Activated CD8-positive, alpha-beta memory T cell treated with anti-CD3 and anti-CD28 coated beads for 24 hours (primary cell): ENCODE data around the gene TLR9.
"Not testable (repeated sequence)": the region's sequence is repeated elsewhere in the genome, so short reads cannot be mapped to it uniquely, and the experiment has no call there.

Experiments used
- DNase-seq: peaks from one replicate; pipeline ENCODE4 v3.0.0-alpha.2; 2020

Gene TLR9

DNA sequence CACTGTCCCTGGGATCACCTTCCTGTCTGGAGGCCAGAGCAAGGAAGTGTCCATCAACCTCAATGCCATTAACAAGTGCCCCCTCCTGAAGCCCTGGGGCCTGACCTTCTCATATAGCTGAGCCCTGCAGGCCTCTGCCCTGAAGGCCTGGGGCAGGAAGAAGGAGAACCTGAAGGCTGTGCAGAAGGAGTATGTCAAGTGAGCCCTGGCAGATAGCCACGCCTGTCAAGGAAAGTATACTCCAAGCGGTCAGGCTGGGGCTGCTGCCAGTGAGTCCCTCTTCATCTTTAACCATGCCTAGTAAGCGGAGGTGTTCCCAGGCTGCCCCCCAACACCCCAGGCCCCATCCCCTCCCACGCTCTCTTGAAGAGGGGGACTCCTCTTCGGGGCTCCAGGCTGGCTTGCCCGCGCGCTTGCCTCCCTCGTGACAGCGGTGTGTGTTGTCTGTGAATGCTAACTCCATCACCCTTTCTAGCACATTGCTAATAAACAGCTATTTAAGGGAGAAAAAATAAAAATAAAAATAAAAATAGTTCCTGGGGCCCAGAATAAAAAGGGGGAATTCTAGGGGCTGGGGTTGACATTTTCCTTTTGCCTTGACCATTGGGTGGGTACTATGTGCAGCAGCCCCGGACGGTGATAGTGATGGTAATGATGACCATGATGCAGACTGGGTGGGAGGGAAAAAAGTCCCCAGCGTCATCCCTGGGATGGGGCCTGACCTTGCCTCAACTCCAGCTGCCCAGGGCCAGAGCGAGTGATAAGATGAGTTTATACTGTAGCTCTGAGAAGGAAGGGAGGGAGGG lies 30.8 kb downstream of the TLR9 start:
- DNase-seq, result no peak

DNA sequence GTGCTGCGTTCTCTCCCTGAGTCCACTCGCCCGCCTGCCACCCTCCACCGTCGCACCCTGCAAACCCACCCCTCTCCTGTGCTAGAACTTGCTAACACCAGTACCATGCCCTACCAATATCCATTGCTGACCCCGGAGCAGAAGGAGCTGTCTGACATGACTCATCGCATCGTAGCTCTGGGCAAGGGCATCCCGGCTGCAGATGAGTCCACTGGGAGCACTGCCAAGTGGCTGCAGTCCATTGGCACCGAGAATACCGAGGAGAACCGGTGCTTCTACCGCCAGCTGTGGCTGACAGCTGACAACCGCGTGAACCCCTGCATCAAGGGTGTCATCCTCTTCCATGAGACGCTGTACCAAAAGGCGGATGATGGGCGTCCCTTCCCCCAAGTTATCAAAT lies 32.4 kb downstream of the TLR9 start:
- no peak for DNase-seq

DNA sequence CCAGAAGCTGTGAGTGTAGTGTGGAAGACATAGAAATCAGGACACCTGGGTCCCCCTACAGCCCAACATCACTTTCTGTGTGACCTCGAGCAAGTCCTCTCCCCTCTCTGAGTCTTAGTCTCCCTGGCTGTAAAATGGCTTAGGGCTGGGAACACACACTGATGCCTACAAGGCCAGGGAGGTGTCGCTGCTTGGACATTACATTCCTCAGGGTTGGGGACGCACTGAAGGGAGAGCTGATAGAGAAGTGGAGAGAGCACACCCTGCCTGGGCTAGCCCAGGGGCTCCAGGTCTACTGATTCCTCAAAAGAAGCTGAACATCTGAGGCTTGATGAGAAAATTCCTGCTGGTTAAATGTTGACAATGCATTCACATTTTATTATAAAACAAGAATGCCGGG lies 33.8 kb downstream of the TLR9 start:
- DNase-seq, result no peak

DNA sequence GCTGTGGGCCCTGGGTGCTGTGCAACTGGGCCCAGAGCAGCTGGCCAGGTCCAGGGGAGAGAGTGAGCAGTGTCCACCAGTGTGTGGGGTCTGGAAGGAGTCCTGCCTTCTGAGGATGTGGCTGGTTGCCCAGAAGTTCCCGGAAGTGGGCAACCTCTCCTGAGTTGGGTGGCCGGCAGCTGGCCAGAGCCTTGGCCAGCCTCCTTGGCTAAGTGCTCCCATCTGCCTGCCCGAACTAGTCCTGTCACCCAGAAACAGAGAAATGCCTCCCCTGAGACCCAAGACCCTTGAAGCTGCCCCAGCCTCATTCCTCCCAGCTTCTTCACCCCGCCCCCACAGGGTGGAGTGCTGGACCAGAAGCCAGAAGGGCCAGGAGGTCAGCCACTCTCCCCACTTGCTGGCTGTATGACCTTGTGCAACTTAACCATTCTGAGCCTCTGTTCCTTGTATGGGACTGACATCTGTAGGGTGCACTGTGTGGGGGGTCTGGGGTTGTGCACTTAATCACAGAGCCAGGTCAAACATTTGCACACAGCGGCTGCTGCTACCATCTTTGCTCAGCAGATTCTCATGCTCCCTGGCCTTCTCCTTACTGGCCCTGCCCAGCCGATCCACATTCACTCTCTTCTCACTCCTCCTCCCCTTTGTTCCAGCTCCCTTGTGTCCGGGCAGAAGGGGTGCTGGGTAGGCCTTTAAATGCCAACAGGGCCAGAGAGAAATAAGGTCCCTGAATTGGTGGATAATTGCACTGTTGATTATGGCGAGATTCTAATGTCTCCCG lies 35.0 kb downstream of the TLR9 start:
- no peak for DNase-seq

DNA sequence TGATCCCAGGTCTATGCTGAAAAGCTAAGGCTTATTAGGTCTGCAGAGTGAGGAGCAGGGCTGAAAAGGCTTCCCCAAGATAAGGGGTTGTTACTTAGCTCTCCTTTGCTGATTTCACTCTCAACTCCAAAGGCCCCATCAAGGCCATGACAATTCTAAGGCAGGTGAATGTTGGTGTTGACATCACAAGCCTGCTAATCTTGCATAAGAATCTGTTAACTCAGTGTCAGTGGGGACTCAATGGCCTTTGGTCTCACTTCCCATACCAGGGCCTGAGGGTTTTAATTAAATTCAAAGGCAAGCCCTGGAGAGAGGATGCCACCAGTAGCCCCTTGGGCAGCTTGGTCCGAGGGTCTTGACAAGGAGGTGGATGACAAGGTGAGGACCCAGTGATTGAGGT lies 36.9 kb downstream of the TLR9 start:
- no peak for DNase-seq

DNA sequence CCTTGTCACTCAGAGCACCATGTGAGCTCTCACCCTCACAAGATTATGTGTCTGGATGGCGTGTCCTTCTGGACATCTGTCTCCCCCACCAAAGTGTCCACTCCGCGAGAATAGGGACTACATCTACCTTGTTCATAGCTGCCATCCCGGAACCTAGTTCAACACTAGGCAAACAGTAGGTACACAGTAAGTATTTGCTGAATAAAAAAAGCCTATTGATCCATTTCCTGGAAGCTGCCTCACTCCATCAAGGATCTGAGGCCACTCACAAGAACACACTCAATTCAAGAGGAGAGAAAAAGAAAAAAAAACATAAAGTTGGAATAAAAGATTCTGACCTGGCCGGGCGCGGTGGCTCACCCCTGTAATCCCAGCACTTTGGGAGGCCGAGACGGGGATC lies 38.7 kb downstream of the TLR9 start:
- no peak for DNase-seq

DNA sequence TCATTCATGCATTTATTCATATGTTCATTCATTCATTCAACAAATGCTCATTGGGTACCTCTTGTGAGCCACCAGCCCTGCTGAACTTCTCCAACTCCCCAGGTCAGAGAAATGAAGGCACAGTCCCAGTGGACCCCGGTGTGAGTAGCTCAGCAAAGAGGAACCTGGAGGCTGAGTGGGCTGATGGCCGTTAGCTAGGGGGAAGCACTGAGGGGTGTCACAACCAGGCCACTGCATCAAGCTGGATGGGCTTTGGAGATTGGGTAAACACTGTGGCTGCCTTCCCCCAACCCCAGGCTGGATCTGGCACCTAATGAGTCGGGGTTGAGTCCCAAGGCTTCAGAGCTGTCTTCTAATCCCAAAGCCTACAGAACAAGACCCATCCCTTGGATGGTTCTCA lies 39.6 kb downstream of the TLR9 start:
- DNase-seq, result no peak

DNA sequence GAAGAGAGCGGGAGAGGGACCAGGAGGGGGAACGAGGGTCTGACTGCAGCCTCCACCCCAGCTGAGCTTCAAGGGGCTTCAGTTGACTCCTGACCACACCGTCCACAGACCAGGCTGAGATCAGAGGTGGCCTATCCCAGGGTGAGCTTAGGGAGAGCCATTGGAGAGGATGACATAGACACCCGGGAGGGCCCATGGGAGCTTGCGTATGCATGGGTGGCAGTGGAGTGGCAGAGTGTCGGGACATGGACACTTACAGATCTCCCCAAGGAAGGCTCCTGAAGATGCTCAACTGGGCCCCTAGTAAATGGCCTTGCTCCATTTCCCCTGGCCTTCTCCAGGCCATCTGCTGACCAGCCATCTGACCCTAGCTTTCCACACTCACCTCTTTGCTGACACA lies 40.1 kb downstream of the TLR9 start:
- no peak for DNase-seq

DNA sequence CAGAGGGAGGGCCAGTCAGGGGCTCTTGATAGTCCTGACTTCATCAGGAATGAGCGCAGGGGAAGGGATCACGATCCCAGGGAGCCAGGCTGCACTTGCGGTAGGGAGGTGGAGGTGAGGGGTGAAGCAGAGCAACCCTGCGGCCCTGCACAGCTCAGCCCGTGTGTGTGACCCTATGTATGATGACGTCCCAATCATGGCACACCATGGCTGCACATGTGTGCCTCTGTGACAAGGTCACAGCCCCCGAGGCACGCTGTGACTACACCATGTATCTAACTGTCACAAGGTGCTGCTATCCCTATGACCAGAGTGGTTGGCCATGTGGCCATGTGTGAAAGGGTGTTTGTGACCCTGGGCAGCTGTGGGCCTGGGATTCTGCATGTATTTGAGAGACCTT lies 40.8 kb downstream of the TLR9 start:
- DNase-seq, result no peak

DNA sequence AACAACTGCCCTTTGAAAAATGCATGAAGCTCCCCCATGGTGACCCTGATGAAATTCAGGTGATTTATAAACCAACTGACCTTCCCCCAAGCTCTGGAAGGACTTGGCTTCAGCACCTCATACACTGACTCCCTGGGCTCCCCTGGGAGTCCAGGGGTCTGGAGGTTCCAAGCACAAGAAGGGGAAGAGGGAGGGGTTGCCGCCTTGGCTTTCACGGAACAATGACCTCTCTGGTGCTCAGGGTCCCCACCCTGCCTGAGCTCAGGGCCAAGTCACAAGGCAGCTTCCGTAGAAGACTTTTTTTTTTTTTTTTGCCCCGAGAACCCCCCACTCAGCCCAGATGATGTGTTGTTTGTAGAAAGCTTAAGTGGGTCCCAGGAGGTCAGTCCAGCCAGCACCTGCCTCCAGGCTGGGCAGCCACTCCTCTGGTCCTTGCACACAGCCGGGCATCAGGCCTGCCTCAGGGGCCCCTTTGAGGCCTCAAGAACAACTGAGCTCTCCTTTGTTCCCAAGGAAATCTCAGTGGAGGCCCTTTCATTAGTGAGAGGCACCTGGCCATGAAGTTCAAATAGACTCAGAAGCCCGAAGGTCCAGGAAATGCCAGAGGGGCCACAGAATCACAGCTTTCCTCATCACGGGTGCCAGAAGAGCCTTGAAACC lies 41.5 kb downstream of the TLR9 start:
- DNase-seq, result no peak

DNA sequence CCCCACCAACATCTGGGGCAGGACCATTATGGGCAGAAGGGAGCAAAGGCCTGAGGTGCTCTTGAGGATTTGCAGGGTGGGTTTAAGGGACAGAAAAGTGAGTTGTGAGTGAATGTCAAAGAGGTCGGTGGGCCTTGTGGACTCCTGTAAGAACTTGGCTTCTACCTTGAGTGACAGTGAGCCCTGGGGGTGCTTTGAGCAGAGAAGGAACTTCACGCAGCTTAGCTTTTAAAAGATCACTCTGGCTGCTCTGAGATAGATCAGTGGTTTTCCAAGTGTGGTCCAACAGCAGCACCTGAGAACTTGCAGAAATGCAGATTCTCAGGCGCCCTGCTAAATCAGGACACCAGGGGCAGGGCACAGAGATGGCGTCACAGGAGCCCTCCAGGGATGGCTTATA lies 42.8 kb downstream of the TLR9 start:
- no peak for DNase-seq

DNA sequence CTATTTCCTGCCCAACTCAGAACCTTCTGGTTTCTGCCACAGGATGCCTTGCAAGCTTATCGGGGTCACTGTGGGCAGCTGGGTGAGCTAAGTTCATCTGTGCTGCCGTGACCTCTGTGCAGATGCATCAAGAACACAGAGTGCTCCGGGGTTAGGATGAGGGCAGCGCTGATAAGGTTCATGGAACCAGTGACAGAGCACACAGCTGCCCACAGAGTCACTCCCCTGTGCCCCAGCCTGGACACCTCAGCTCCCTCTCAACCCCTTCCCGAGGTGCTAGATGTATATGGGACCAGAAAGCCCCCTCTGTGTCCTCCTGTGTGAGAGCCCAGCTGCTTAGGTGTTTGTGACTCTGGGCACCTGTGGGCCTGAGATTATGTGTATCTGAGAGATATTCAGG lies 43.2 kb downstream of the TLR9 start:
- DNase-seq, result no peak

DNA sequence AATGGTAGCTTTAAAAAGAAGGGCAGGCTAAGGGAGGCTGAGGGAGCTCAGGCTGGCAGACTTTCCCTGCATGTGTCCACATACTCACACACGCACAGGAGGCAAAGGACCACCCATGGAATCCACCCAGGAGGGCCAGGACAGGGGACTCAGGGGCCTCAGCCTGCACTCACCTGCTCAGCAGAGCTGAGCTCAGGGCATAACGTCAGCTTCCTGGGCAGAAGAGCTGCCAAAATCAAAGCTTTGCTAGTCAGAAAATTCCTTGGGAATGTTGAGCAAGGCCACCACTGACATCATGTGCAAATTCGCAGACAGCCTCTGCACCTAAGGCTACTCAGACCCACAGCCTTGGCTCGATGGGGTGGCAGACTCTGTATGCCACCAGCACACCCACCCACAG lies 43.9 kb downstream of the TLR9 start:
- DNase-seq, result no peak

DNA sequence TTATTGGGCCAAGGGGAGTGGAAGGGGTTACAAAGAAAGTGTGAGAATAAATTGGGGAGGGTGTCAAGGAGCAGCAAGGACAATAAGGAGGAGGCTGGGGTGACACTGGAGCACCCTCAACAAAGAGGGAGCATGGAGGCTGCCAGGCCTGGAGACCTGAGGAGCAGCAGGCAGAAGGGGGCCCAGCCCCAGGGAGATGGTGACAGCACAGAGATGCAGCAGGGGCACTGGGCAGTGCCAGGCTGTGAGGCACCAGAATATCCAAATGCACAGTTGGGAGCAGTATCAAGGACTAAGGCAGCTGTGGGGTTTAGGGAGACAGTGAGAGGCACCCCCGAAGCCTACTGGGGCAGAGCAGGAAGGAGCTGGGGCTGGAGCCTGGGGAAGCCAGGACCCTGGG lies 46.9 kb downstream of the TLR9 start:
- no peak for DNase-seq

DNA sequence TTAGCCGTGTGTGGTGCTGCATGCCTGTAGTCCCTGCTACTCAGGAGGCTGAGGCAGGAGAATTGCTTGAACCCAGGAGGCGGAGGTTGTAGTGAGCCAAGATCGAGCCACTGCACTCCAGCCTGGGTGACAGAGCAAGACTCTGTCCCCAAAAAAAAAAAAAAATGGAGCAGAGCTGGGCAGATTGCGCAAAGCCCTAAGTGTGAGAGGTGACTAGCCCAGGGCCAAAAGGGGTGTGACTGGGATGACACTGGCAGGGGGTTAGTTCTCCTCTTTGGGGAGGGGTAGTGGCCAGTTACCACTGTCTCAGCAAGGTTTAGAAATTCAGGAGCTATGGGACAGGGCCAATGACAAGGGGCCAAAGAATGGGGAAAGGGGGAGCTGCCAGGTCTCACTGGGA lies 47.3 kb downstream of the TLR9 start:
- not testable (repeated sequence) for DNase-seq

DNA sequence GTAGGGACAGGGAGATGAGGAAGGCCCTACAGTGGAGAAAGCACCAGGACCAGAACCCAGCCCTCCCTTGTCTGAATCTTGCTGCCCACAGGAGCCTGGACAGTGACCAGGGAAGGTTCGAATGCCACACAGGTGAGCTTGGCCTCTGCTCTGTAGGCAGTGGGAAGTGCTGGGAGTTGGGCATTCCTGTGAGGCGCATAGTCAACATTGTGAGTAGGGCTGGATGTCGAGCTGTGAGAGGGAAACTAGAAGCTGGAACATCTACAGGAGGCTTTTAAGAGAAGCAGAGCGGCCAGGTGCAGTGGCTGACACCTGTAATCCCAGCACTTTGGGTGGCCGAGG lies 47.8 kb downstream of the TLR9 start:
- DNase-seq, result no peak

DNA sequence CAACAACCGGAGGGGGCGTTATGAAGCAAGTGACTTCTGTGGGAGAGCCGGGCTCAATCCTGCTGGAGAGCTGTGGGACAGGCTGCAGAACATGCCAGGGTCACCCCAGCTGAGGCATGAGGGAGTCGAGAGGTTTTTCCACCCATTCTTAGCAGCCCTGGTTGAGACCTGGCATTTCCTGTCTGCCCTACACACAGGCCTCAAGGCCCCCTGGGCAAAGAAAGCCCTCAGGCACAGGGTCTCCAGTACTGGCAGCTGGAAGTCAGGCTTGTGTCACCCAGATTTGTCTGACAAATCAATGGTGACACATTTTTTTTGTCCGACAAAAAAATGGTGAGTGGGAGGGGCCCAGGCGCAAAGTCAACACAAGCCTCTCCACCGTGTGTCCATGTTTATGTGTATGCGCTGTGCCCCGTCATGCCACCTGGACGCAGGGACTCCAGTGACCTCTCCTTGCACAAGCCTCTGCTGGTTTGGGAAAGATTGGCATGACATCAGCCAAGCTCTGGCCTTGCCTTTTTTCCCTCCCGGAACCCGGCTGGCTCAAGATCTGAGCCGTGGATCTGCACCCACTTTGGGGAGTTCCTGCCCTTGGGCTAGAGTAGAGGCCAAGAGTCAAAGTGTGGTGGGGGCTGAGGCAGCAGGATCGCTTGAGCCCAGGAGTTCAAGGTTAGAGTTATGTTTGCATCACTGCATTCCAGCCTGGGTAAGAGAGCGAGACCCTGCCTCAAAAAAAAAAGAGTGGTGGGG lies 48.3 kb downstream of the TLR9 start:
- no peak for DNase-seq

DNA sequence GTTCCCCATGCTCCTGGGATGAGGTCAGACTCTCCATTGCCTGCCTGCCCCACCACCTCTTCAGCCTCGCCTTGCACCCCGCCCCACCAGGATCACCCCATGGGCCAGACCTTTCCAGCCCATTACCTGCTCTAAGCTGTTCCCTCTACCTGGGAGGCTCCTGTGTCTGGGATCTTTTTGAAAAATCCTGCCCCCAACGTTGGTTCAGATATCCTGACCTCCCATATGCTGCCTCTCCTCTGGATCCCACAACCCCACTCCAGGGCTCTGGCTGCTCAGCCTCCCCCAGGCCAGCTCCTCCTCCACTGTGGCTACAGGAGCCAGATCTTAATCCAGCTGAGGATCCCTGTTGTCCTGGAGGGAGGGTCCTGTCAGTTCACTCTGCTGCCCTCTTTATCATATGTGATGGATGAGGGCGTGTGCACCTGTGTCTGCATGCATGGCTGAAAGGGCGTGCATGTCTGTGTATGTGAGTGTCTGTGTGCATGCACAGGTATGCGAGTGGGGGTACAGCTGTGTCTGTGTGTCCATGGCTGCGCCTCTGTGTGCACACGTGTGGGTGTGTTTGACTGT lies 49.2 kb downstream of the TLR9 start:
- no peak for DNase-seq

DNA sequence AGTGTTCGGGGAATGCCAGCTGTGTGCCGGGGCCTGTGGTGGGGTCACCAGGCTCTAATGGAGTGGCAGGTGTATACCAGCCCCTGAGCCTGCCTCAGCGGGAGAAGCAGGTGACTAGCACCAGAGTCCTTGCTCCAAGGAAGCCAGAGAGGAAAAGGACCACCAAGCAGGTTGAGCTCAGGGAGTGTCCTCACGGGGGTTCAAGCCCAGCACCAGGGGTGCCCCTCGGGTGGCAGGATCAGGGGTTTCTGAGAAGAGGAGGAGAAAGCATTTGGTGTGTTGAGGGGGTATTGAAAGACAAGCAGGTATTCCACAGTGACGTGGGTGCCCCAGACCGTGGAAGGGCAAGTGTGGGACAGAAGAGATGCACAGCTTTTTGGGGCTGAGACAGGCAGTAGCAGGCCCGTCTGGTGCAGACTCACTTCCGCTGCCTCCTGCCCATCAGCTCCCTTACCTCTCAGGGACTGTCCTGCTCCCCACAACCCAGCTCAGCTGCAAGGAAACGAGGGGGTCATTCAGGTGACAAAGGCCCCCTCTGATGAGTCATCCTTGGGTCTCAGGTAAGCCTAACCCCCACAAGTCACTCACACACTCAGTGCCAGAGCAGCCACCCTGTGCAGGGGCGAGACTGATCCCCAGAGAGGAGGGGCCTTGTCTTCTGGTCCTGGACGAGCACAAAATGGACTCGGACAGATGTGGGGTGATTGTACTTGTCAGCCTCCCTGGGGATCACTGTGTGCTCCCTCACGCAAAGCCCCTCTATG lies 49.8 kb downstream of the TLR9 start:
- DNase-seq, result no peak

DNA sequence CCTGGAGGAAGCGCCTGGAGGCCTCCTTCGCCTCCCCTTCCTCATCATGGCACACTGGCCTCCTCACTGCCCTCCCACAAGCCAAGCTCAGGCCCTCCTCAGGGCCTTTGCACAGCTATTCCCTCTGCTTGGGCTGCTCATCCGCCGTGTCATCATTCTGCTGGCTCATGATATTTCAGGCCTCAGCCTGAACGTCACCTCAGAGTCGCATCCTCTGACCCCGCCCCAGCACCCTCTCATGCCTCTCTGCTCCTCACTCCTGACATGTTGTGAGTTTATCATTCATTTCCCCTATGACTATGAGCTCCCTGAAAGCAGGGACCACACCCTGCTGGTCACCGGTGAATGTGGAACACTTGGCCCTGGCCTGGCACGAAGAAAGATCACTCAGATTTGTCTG lies 50.5 kb downstream of the TLR9 start:
- DNase-seq, result no peak

DNA sequence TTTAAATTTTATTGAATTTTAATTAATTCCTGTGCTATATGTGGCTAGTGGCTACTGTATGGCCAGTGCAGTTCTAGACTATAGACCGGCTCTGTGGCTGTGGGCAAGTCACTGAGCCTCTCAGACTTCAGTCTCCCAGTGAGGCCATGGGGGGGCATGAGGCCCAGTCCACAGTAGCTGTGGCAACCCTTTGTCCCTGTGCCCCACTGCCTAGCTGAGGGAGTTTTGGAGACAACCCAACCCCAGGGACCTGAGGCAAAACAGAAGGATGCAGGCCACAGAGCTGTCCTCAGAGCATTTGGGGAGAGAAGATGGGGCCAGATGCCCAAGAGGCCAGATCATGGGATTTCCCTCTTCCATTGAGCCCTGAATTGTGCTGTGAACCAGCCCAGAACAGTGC lies 52.3 kb downstream of the TLR9 start:
- DNase-seq, result no peak

DNA sequence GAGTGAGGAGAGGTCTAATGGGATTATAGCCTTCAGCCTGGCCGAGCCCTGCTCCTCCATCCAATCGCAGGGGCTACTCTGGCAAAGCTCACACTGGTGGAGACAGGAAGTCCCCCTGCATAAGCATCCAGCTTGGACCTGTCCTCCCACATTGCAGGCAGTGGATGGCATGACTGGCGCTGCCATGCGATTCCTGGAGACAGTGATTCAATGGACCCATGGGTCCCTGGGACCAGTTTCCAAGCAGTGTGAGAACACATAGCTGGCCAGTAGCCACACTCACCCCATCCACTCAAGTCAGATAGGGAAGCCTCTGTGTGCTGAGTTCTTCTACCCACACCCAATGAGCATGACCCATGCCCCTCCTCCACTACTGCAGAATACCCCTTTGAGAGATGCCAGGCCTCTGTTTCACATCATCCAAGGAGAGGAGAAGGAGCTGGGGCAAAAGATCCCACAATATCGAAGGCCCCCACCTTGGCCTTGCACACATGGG lies 53.1 kb downstream of the TLR9 start:
- DNase-seq, result no peak
